GM12892 (cell line): ENCODE results near the gene TECRL.

Experiments used
- DNase-seq: peaks from one replicate; pipeline ENCODE4 v3.0.0; 2011; ENCODE audit not compliant: insufficient read length
- FAIRE-seq: peaks from 2 replicates; lab custom pipeline; 2011; peaks lifted over from hg19 to GRCh38; lab: Jason Lieb, UNC
- POLR2A ChIP-seq: IDR thresholded peaks from 2 replicates; pipeline ENCODE4 v1.6.1; 2011; ENCODE audit warnings: low read depth, low read length, control low read depth
- POLR2AphosphoS5 ChIP-seq: IDR thresholded peaks from 2 replicates; pipeline ENCODE4 v1.6.1; 2011; ENCODE audit warnings: low read depth, low read length, control low read depth
- TAF1 ChIP-seq: IDR thresholded peaks from 2 replicates; pipeline ENCODE4 v1.6.1; 2011; ENCODE audit warnings: low read depth, mild to moderate bottlenecking, control low read depth, low read length, borderline replicate concordance

The TECRL gene

GRCh38 chr4:64368741-64369140 lies 40.5 kb downstream of the TECRL start:
- FAIRE-seq (no peak), DNase-seq (no peak)
- TF ChIP-seq POLR2A = no peak
- no peak for TF ChIP-seq TAF1
- TF ChIP-seq POLR2AphosphoS5 = no peak

- TF ChIP-seq POLR2A (no peak), POLR2AphosphoS5 (no peak), TAF1 (no peak)
- FAIRE-seq = no peak
- DNase-seq = no peak
These were observed 47.9 kb downstream of the TECRL start for GRCh38 chr4:64361399-64361740.

DNA sequence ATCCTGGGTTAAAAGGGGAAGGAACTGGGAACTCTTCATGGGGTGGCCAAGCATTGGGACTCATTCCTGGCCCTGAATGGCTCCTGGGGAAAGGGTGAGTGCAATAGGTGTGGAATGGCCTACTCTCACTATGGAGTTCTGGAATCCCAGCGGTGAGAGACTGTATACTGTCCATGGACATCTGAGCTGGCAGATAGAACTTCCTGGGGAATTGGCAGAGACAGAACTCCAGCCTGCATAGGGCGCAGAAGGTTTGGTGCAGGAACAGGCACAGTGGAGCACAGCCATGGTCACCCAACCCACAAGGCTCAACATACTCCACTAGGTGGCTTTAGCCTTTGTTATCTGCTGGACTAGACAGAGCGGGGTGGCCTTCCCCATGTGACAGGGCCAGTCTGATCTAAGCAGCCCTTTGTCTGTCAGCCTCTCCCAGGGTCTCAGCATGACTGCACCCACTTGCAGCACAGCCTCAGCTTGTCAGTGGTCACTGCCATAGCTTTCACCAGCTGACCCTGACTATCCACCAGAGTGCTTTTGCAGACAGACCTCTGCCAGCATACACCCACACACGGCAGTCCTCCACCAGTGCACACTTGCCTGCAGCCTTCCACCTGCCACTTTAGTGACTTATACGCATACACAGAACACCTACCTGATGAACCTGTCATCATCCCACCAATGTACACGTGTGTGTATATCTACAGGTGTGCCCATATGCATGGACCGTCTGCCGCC lies 48.4 kb downstream of the TECRL start:
- DNase-seq (no peak), FAIRE-seq (no peak)
- no peak for TF ChIP-seq TAF1
- TF ChIP-seq POLR2A = no peak
- no peak for TF ChIP-seq POLR2AphosphoS5

DNA sequence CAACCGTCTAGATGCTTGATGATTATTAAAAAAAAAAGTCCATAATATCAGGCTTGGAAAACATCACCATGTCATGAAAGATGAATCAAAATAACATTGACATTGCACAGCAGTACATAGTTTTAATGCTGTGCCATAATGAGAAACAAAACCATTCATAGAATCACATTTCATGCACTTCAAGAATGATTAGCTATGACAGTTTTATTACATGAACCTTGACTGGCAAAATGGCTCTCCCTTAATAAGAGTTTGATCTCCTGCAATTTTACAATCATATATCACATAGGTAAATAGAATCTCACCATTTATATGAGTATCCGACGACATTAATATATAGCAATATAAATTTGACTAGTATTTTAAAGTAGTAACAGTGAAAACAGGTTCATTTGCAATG lies 49.8 kb downstream of the TECRL start:
- FAIRE-seq (no peak), DNase-seq (no peak)
- TF ChIP-seq TAF1 = no peak
- TF ChIP-seq POLR2A = no peak
- TF ChIP-seq POLR2AphosphoS5 = no peak

GRCh38 chr4:64353904-64354303 lies 55.3 kb downstream of the TECRL start:
- no peak for TF ChIP-seq POLR2A
- no peak for DNase-seq
- no peak for FAIRE-seq

GRCh38 chr4:64341711-64342110 lies 67.5 kb downstream of the TECRL start:
- DNase-seq = no peak

DNA sequence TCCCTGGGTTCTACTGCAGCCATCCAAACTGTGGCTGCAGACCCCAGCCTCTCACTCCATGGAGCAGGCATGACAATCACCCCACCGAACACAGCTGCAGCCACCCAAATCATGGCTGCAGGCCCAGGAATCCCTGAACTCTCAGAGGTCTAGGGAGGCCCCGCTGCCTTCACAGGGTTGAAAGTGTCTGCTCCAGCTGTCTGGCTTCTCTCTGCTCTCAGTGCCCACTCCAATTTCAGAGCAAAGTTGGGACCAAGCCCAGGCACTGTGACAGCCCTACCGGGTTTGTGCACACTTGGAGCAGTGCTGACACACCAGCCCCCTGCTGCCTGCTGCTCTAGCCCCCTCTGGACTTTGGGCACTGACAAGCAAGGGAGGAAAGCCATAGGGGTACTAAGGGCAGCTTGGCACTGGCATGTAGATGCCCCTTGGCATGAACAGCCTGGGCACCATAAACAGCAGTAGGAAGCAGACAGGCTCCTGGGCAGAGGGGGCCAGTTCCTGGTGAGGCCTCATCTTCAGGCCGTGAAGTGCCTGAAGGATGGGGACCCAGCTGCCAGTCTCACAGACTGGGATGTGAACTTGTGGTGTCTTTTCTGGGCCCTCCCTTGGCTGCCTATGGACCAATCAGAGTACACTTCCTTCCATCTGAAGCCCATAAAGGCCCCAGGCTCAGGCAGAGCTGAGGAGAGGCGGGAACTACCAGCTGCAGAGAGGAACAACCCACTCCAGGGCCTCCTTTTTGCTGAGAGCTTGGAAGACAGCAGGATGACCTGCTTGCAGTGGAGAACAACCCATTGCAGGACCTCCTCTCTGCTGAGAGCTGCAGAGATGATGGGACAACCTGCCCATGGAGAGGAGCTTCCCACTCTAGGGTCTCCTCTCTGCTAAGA lies 68.8 kb downstream of the TECRL start:
- no peak for DNase-seq
- TF ChIP-seq TAF1 (no peak), POLR2A (no peak), POLR2AphosphoS5 (no peak)
- no peak for FAIRE-seq

More at GRCh38 chr4:64341711-64342110, 67.5 kb downstream of the TECRL start:
- no peak for TF ChIP-seq POLR2AphosphoS5
- no peak for TF ChIP-seq POLR2A
- TF ChIP-seq TAF1 = no peak
- no peak for FAIRE-seq

- DNase-seq = no peak
- FAIRE-seq = no peak
- TF ChIP-seq POLR2AphosphoS5 (no peak), POLR2A (no peak), TAF1 (no peak)
These were observed 74.3 kb downstream of the TECRL start for GRCh38 chr4:64334964-64335363.

- TF ChIP-seq POLR2A (no peak), POLR2AphosphoS5 (no peak), TAF1 (no peak)
- FAIRE-seq (no peak), DNase-seq (no peak)
These were observed 79.1 kb downstream of the TECRL start for GRCh38 chr4:64330143-64330542.

DNA sequence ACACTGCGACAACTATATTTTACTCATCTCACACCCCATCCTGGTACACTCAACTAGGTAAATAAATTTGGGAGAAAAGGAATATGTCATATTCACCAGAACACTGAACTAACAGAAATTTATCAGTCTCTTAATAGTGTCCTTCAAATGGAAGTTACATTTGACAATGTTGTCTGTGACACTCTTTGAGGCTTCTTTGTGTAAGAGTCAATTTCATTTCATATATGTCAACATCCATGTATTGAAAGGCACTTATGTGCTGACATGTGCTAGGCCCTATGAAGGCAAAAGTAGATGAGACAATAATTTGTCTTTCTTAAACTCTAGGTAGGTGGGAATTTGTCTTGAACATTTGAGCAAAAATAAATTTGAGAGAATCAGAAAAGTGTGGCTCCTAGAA lies 82.0 kb downstream of the TECRL start:
- no peak for FAIRE-seq
- no peak for TF ChIP-seq TAF1
- no peak for TF ChIP-seq POLR2A
- no peak for TF ChIP-seq POLR2AphosphoS5
- DNase-seq = no peak

GRCh38 chr4:64326507-64326906 lies 82.7 kb downstream of the TECRL start:
- no peak for DNase-seq
- FAIRE-seq = no peak
- no peak for TF ChIP-seq TAF1
- TF ChIP-seq POLR2A = no peak
- no peak for TF ChIP-seq POLR2AphosphoS5

GRCh38 chr4:64306255-64306565 lies 103.0 kb downstream of the TECRL start:
- FAIRE-seq (no peak), DNase-seq (no peak)
- TF ChIP-seq POLR2A (no peak), POLR2AphosphoS5 (no peak), TAF1 (no peak)
